ENCODE measurements around the gene ARFGAP3.
"Not testable (repeated sequence)": the region's sequence is repeated elsewhere in the genome, so short reads cannot be mapped to it uniquely, and the experiment has no call there.

Gene ARFGAP3

GRCh38 chr22:42794551-42795510 is 62.2 kb downstream of the ARFGAP3 start:
- DNase-seq (ENCODE audit: low read depth): no peak

GRCh38 chr22:42793848-42794405 is 63.1 kb downstream of the ARFGAP3 start:
- no peak for DNase-seq (ENCODE audit: low read depth)

- DNase-seq (ENCODE audit: low read depth): no peak
Measured at GRCh38 chr22:42792909-42793847, 63.9 kb downstream of the ARFGAP3 start.

GRCh38 chr22:42792453-42792908 is 64.6 kb downstream of the ARFGAP3 start:
- DNase-seq (ENCODE audit: low read depth): no peak

GRCh38 chr22:42791721-42792452 is 65.2 kb downstream of the ARFGAP3 start:
- no peak for DNase-seq (ENCODE audit: low read depth)

- no peak for DNase-seq (ENCODE audit: low read depth)
Measured at GRCh38 chr22:42788466-42788865, 68.6 kb downstream of the ARFGAP3 start.

- DNase-seq (ENCODE audit: low read depth): no peak
Measured at GRCh38 chr22:42788021-42788420, 69.1 kb downstream of the ARFGAP3 start.

- DNase-seq (ENCODE audit: low read depth): no peak
Measured at GRCh38 chr22:42787357-42787736, 69.7 kb downstream of the ARFGAP3 start.

GRCh38 chr22:42786606-42787356 is 70.3 kb downstream of the ARFGAP3 start:
- DNase-seq (ENCODE audit: low read depth): no peak

GRCh38 chr22:42785706-42786499 is 71.2 kb downstream of the ARFGAP3 start:
- DNase-seq (ENCODE audit: low read depth): no peak

GRCh38 chr22:42782306-42782705 is 74.8 kb downstream of the ARFGAP3 start:
- not testable (repeated sequence) for DNase-seq (ENCODE audit: low read depth)

GRCh38 chr22:42780070-42780540 is 77.0 kb downstream of the ARFGAP3 start:
- DNase-seq (ENCODE audit: low read depth): no peak

GRCh38 chr22:42777126-42777525 is 79.9 kb downstream of the ARFGAP3 start:
- DNase-seq (ENCODE audit: low read depth): no peak

- DNase-seq (ENCODE audit: low read depth): no peak
Measured at GRCh38 chr22:42773167-42773566, 83.9 kb downstream of the ARFGAP3 start.

GRCh38 chr22:42772647-42773046 is 84.4 kb downstream of the ARFGAP3 start:
- no peak for DNase-seq (ENCODE audit: low read depth)

- DNase-seq (ENCODE audit: low read depth): no peak
Measured at GRCh38 chr22:42770941-42771647, 86.0 kb downstream of the ARFGAP3 start.

- no peak for DNase-seq (ENCODE audit: low read depth)
Measured at GRCh38 chr22:42770448-42770726, 86.7 kb downstream of the ARFGAP3 start.

- DNase-seq (ENCODE audit: low read depth): no peak
Measured at GRCh38 chr22:42769574-42770447, 87.3 kb downstream of the ARFGAP3 start.

- DNase-seq (ENCODE audit: low read depth): no peak
Measured at GRCh38 chr22:42769238-42769573, 87.9 kb downstream of the ARFGAP3 start.

Measured in stimulated activated CD8-positive, alpha-beta memory T cell treated with anti-CD3 and anti-CD28 coated beads, Interleukin-15, amount 100 ng/mL, for 1 hour (primary cell).